ENCODE data around the gene RAET1E.

The RAET1E gene

GRCh38 chr6:149869275-149869892 lies 28.5 kb downstream of the RAET1E start:
- H3K23ac ChIP-seq (ENCODE audit: low read depth, low read length, poor library complexity), result no peak overlapping the region
- H4K8ac ChIP-seq (ENCODE audit: low read depth, low read length), result no peak overlapping the region
- no peak overlapping the region for H3K18ac ChIP-seq (ENCODE audit: low read length)
- no peaks in the 10 kb centered on the region for H3K27me3 ChIP-seq (ENCODE audit: control insufficient read depth in 3 of 3, insufficient read depth in 3 of 3, low read depth in 1 of 3, low read length in 3 of 3)
- H2BK5ac ChIP-seq (ENCODE audit: low read length), result no peak overlapping the region
- no peak overlapping the region for H4K91ac ChIP-seq (ENCODE audit: low read depth, low read length, poor library complexity)
- H3K4me1 ChIP-seq (ENCODE audit: control insufficient read depth in 2 of 2, insufficient read depth in 1 of 2, low read depth in 1 of 2, low read length in 2 of 2), result peaks cover 0 to 5% of the 10 kb centered on the region in 2 donors
- H2AK5ac ChIP-seq (ENCODE audit: low read depth, low read length), result no peak overlapping the region
- no peak for DNase-seq (ENCODE audit: low spot score)
- no CpG with 5 or more reads among the region's 10 CpGs for WGBS, 2 donors (ENCODE audit: extremely low coverage in 2 of 2, insufficient read length in 2 of 2, insufficient replicate concordance in 1 of 2)
- no peak overlapping the region for H2AFZ ChIP-seq (ENCODE audit: low read length)
- no peak overlapping the region for H3K4me3 ChIP-seq (ENCODE audit: low read length in 2 of 2)
- no peaks in the 10 kb centered on the region for H3K36me3 ChIP-seq (replicated peaks in 1 of 2; ENCODE audit: control insufficient read depth in 2 of 2, insufficient read depth in 2 of 2, low read length in 2 of 2)
- H3K79me1 ChIP-seq (ENCODE audit: low read depth, low read length), result no peaks in the 10 kb centered on the region
- no peak overlapping the region for H2BK15ac ChIP-seq (ENCODE audit: low read length)
- no peak overlapping the region for H3K27ac ChIP-seq (replicated peaks; ENCODE audit: low read length)
- no peak overlapping the region for H3K4me2 ChIP-seq (ENCODE audit: insufficient read depth, low read length, poor library complexity, severe bottlenecking)
- no peak overlapping the region for H3K14ac ChIP-seq (ENCODE audit: low read length)
- H3K4ac ChIP-seq (ENCODE audit: low read length), result no peak overlapping the region
- H2BK120ac ChIP-seq (ENCODE audit: low read depth, low read length), result no peak overlapping the region
- no peak overlapping the region for H2BK12ac ChIP-seq (ENCODE audit: low read length)
- no peak overlapping the region for H3K9ac ChIP-seq (ENCODE audit: low read depth, low read length, poor library complexity)
- peaks cover 0 to 2% of the 10 kb centered on the region in 2 donors for H3K9me3 ChIP-seq (replicated peaks in 1 of 2; ENCODE audit: control insufficient read depth in 2 of 2, insufficient read depth in 1 of 2, low read depth in 1 of 2, low read length in 2 of 2)

GRCh38 chr6:149867876-149868640 lies 29.9 kb downstream of the RAET1E start:
- DNase-seq (ENCODE audit: low spot score), result no peak
- H2BK5ac ChIP-seq (ENCODE audit: low read length), result no peak overlapping the region
- no peak overlapping the region for H3K14ac ChIP-seq (ENCODE audit: low read length)
- WGBS, 2 donors (ENCODE audit: extremely low coverage in 2 of 2, insufficient read length in 2 of 2, insufficient replicate concordance in 1 of 2), result no CpG with 5 or more reads among the region's 4 CpGs
- no peak overlapping the region for H3K9ac ChIP-seq (ENCODE audit: low read depth, low read length, poor library complexity)
- H2AK5ac ChIP-seq (ENCODE audit: low read depth, low read length), result no peak overlapping the region
- H3K23ac ChIP-seq (ENCODE audit: low read depth, low read length, poor library complexity), result no peak overlapping the region
- no peak overlapping the region for H2BK120ac ChIP-seq (ENCODE audit: low read depth, low read length)
- peaks cover 0 to 2% of the 10 kb centered on the region in 2 donors for H3K9me3 ChIP-seq (replicated peaks in 1 of 2; ENCODE audit: control insufficient read depth in 2 of 2, insufficient read depth in 1 of 2, low read depth in 1 of 2, low read length in 2 of 2)
- H3K4me1 ChIP-seq (ENCODE audit: control insufficient read depth in 2 of 2, insufficient read depth in 1 of 2, low read depth in 1 of 2, low read length in 2 of 2), result peaks cover 0 to 6% of the 10 kb centered on the region in 2 donors
- no peak overlapping the region for H4K91ac ChIP-seq (ENCODE audit: low read depth, low read length, poor library complexity)
- peak overlapping the region; percentile 2 for H2AFZ ChIP-seq (ENCODE audit: low read length)
- H3K18ac ChIP-seq (ENCODE audit: low read length), result no peak overlapping the region
- no peak overlapping the region for H3K27ac ChIP-seq (replicated peaks; ENCODE audit: low read length)
- H2BK12ac ChIP-seq (ENCODE audit: low read length), result no peak overlapping the region
- H4K8ac ChIP-seq (ENCODE audit: low read depth, low read length), result no peak overlapping the region
- no peak overlapping the region for H3K4me3 ChIP-seq (ENCODE audit: low read length in 2 of 2)
- H3K4me2 ChIP-seq (ENCODE audit: insufficient read depth, low read length, poor library complexity, severe bottlenecking), result no peak overlapping the region
- no peak overlapping the region for H3K4ac ChIP-seq (ENCODE audit: low read length)
- H2BK15ac ChIP-seq (ENCODE audit: low read length), result no peak overlapping the region
- no peaks in the 10 kb centered on the region for H3K27me3 ChIP-seq (ENCODE audit: control insufficient read depth in 3 of 3, insufficient read depth in 3 of 3, low read depth in 1 of 3, low read length in 3 of 3)
- no peaks in the 10 kb centered on the region for H3K79me1 ChIP-seq (ENCODE audit: low read depth, low read length)
- no peaks in the 10 kb centered on the region for H3K36me3 ChIP-seq (replicated peaks in 1 of 2; ENCODE audit: control insufficient read depth in 2 of 2, insufficient read depth in 2 of 2, low read length in 2 of 2)

GRCh38 chr6:149864578-149865535 lies 33.1 kb downstream of the RAET1E start:
- no peak overlapping the region for H3K27ac ChIP-seq (replicated peaks; ENCODE audit: low read length)
- no CpG with 5 or more reads among the region's 23 CpGs for WGBS, 2 donors (ENCODE audit: extremely low coverage in 2 of 2, insufficient read length in 2 of 2, insufficient replicate concordance in 1 of 2)
- H3K4me1 ChIP-seq (ENCODE audit: control insufficient read depth in 2 of 2, insufficient read depth in 1 of 2, low read depth in 1 of 2, low read length in 2 of 2), result peaks cover 7 to 13% of the 10 kb centered on the region in 2 donors

More at GRCh38 chr6:149864578-149865535, 33.1 kb downstream of the RAET1E start:
- H2BK5ac ChIP-seq (ENCODE audit: low read length), result no peak overlapping the region
- peak overlapping the region; percentile 35 for H3K23ac ChIP-seq (ENCODE audit: low read depth, low read length, poor library complexity)
- H2AFZ ChIP-seq (ENCODE audit: low read length), result peak overlapping the region; percentile 100
- H3K36me3 ChIP-seq (replicated peaks in 1 of 2; ENCODE audit: control insufficient read depth in 2 of 2, insufficient read depth in 2 of 2, low read length in 2 of 2), result peaks cover 0 to 4% of the 10 kb centered on the region in 2 donors
- H2BK12ac ChIP-seq (ENCODE audit: low read length), result no peak overlapping the region
- H3K9me3 ChIP-seq (replicated peaks in 1 of 2; ENCODE audit: control insufficient read depth in 2 of 2, insufficient read depth in 1 of 2, low read depth in 1 of 2, low read length in 2 of 2), result no peaks in the 10 kb centered on the region
- no peak overlapping the region for H3K14ac ChIP-seq (ENCODE audit: low read length)
- H2BK120ac ChIP-seq (ENCODE audit: low read depth, low read length), result no peak overlapping the region
- H2AK5ac ChIP-seq (ENCODE audit: low read depth, low read length), result peak overlapping the region; percentile 68
- H3K79me1 ChIP-seq (ENCODE audit: low read depth, low read length), result no peaks in the 10 kb centered on the region
- H3K27me3 ChIP-seq (ENCODE audit: control insufficient read depth in 3 of 3, insufficient read depth in 3 of 3, low read depth in 1 of 3, low read length in 3 of 3), result peaks cover 0 to 12% (median 2%) of the 10 kb centered on the region in 3 experiments
- peak; percentile 39 for DNase-seq (ENCODE audit: low spot score)
- no peak overlapping the region for H2BK15ac ChIP-seq (ENCODE audit: low read length)
- no peak overlapping the region for H3K4ac ChIP-seq (ENCODE audit: low read length)
- no peak overlapping the region for H4K91ac ChIP-seq (ENCODE audit: low read depth, low read length, poor library complexity)
- H3K4me3 ChIP-seq (ENCODE audit: low read length in 2 of 2), result peak overlapping the region; percentile 77 to 78
- no peak overlapping the region for H4K8ac ChIP-seq (ENCODE audit: low read depth, low read length)
- peak overlapping the region; percentile 96 for H3K4me2 ChIP-seq (ENCODE audit: insufficient read depth, low read length, poor library complexity, severe bottlenecking)
- peak overlapping the region; percentile 88 for H3K18ac ChIP-seq (ENCODE audit: low read length)
- H3K9ac ChIP-seq (ENCODE audit: low read depth, low read length, poor library complexity), result no peak overlapping the region
